IPS-20b (cell line): ENCODE measurements around the gene OR13C2.
"Not testable (repeated sequence)": the region's sequence is repeated elsewhere in the genome, so short reads cannot be mapped to it uniquely, and the experiment has no call there.

Experiments used
- H3K27ac ChIP-seq: one replicate; pipeline ENCODE4 v1.5.1; 2013; ENCODE audit warnings: low read length
- H3K27me3 ChIP-seq: 2 replicates; pipeline ENCODE4 v1.6.1; 2013; ENCODE audit warnings: mild to moderate bottlenecking, low read length, inconsistent platforms; ENCODE audit not compliant: insufficient read depth
- H3K36me3 ChIP-seq: 2 replicates; pipeline ENCODE4 v1.6.1; 2013; ENCODE audit warnings: low read depth, mild to moderate bottlenecking, inconsistent platforms, low read length, moderate library complexity; ENCODE audit not compliant: insufficient read depth
- H3K4me1 ChIP-seq: 2 replicates; pipeline ENCODE4 v1.6.1; 2013; ENCODE audit warnings: mild to moderate bottlenecking, control low read depth, inconsistent platforms, low read length, moderate library complexity; ENCODE audit not compliant: insufficient read depth
- H3K4me3 ChIP-seq: 2 replicates; pipeline ENCODE4 v1.5.1; 2013; ENCODE audit warnings: mild to moderate bottlenecking, low read length, inconsistent platforms
- H3K9ac ChIP-seq: 2 replicates; pipeline ENCODE4 v1.6.1; 2013; ENCODE audit warnings: low read depth, mild to moderate bottlenecking, inconsistent platforms, low read length, moderate library complexity
- H3K9me3 ChIP-seq: 2 replicates; pipeline ENCODE4 v1.6.1; 2013; ENCODE audit warnings: mild to moderate bottlenecking, low read depth, low read length, inconsistent platforms; ENCODE audit not compliant: insufficient read depth

The OR13C2 gene, protein sequence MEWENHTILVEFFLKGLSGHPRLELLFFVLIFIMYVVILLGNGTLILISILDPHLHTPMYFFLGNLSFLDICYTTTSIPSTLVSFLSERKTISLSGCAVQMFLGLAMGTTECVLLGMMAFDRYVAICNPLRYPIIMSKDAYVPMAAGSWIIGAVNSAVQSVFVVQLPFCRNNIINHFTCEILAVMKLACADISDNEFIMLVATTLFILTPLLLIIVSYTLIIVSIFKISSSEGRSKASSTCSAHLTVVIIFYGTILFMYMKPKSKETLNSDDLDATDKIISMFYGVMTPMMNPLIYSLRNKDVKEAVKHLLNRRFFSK

GRCh38 chr9:104605527-104605926, at the start of gene OR13C2:
TSS of gene OR13C2 (minus strand) at chr9:104605627. CDS start at chr9:104605627, 0 bp downstream.
- not testable (repeated sequence) for H3K27me3 ChIP-seq, H3K9ac ChIP-seq, H3K4me3 ChIP-seq, H3K4me1 ChIP-seq, H3K36me3 ChIP-seq, H3K27ac ChIP-seq, H3K9me3 ChIP-seq

DNA sequence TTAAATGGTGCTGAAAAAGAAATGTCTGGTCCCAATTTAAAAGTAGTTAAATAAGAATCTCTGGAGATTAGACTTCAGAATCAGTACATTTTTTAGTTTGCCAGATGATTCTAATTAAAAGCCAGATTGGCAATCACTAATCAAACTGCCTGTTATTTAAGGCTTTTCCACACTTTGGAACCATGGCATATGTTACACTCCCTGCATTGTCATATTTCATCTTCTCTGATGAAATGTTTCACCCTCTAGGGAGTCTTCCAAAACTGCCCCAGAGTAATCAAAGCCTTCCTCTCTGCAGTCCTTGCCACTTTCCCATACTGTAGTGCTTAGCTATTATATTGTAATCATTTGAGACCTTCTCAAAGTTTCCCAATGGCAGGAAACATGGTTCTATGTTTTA, 30.0 kb upstream of the OR13C2 start:
- no peak overlapping the region for H3K27ac ChIP-seq
- no peak overlapping the region for H3K4me3 ChIP-seq
- H3K27me3 ChIP-seq = no peaks in the 10 kb centered on the region
- H3K9ac ChIP-seq = no peak overlapping the region
- no peaks in the 10 kb centered on the region for H3K36me3 ChIP-seq
- no peaks in the 10 kb centered on the region for H3K4me1 ChIP-seq
- H3K9me3 ChIP-seq = peaks cover 11% of the 10 kb centered on the region; the same call in 1 of the 2 replicates

DNA sequence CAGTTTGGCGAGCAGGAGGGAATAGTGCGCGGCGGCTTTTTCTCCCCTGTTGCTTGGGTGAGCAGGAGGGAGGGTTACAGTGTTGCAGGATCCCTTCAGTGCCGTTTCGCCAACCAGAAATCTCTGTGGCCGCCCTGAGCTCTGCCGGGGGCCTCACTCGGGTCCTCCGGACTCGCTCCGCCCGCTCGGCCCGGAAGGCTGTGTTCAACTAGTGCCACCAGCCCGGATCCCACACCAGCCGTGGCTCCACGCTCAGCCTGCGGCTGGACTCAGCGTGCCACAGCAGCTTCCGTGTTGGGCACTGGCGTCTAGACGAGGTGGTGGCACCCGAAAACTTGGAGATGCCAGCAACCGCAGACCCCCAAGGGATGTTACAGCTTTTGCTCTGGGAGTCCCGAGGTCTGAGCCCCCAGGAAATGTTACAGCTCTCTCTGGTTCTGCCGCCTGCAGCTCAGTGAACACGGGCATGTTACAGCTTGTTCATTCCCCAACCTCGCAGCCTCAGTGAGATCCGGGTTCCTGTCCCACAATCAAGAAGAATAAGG, 28.6 kb upstream of the OR13C2 start:
- Histone ChIP-seq H3K4me1 (no peaks in the 10 kb centered on the region), H3K4me3 (no peak overlapping the region), H3K27me3 (no peaks in the 10 kb centered on the region), H3K9me3 (peaks cover under 1% of the 10 kb centered on the region; the same call in 1 of the 2 replicates), H3K36me3 (no peaks in the 10 kb centered on the region), H3K27ac (no peak overlapping the region), H3K9ac (no peak overlapping the region)

GRCh38 chr9:104625964-104626363, 20.5 kb upstream of the OR13C2 start:
- not testable (repeated sequence) for H3K4me1 ChIP-seq, H3K36me3 ChIP-seq, H3K9me3 ChIP-seq

GRCh38 chr9:104618104-104618503, 12.7 kb upstream of the OR13C2 start, which contains the start of gene OR13C9:
TSS of gene OR13C9 (minus strand) at chr9:104618204. CDS start at chr9:104618204, 0 bp downstream.
- Histone ChIP-seq H3K27me3 (no peaks in the 10 kb centered on the region), H3K9me3 (no peaks in the 10 kb centered on the region), H3K36me3 (no peaks in the 10 kb centered on the region), H3K4me1 (no peaks in the 10 kb centered on the region), H3K9ac (no peak within 1 kb of the TSS), H3K4me3 (no peak within 1 kb of the TSS), H3K27ac (no peak within 1 kb of the TSS)

More at GRCh38 chr9:104625964-104626363, 20.5 kb upstream of the OR13C2 start:
- H3K27ac ChIP-seq, H3K9ac ChIP-seq, H3K27me3 ChIP-seq, H3K4me3 ChIP-seq: not testable (repeated sequence)

GRCh38 chr9:104617418-104617817, 12.0 kb upstream of the OR13C2 start:
- Histone ChIP-seq H3K9me3 (no peaks in the 10 kb centered on the region), H3K36me3 (no peaks in the 10 kb centered on the region), H3K4me1 (no peaks in the 10 kb centered on the region), H3K4me3 (no peak overlapping the region), H3K27ac (no peak overlapping the region), H3K9ac (no peak overlapping the region), H3K27me3 (no peaks in the 10 kb centered on the region)

DNA sequence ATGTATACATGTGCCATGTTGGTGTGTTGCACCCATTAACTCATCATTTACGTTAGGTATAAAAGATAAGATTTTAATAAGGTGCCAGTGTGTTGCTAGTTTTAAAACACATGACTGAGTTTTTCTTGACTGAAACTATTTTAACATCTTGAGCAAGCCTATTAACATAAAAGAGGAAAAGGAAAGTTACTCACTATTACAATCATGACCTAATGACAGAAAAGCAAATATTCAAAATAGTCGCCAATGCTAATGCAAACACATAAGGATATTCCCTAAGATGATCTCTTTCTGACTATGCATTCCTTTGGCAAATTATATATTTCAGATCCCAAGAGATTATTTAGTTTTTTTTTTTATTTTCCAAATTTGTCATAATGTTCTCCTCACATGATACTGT, 5.8 kb upstream of the OR13C2 start:
- Histone ChIP-seq H3K4me3 (no peak overlapping the region), H3K27me3 (no peaks in the 10 kb centered on the region), H3K4me1 (no peaks in the 10 kb centered on the region), H3K9me3 (no peaks in the 10 kb centered on the region), H3K36me3 (no peaks in the 10 kb centered on the region), H3K9ac (no peak overlapping the region), H3K27ac (no peak overlapping the region)

GRCh38 chr9:104608336-104608735, 2.9 kb upstream of the OR13C2 start:
- Histone ChIP-seq H3K9me3 (no peaks in the 10 kb centered on the region), H3K27ac (no peak overlapping the region), H3K9ac (no peak overlapping the region), H3K4me1 (no peaks in the 10 kb centered on the region), H3K36me3 (no peaks in the 10 kb centered on the region), H3K27me3 (no peaks in the 10 kb centered on the region), H3K4me3 (no peak overlapping the region)

DNA sequence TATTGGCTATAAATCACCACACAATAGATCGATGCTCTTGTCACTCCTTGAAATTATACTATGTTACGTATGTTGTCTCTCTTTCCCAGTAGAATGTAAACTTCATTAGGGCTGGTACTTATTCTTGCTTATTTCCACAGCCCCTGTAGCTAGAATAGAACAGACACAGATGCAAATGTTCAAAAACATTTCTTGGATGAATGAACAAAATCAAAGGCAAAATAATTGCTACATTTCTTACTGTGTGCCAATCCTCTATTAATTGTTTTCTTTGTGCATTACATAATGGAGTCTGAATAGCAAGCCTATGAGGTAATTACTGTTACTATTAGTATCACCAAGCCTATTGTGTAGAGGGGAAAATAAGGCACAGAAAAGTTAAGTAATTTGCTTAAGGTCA, 725 bp upstream of the OR13C2 start:
- Histone ChIP-seq H3K9ac (no peak overlapping the region), H3K9me3 (no peaks in the 10 kb centered on the region), H3K36me3 (no peaks in the 10 kb centered on the region), H3K27ac (no peak overlapping the region), H3K4me3 (no peak overlapping the region), H3K27me3 (no peaks in the 10 kb centered on the region), H3K4me1 (no peaks in the 10 kb centered on the region)

- no peak overlapping the region for H3K9ac ChIP-seq
- H3K9me3 ChIP-seq = no peaks in the 10 kb centered on the region
- H3K36me3 ChIP-seq = no peaks in the 10 kb centered on the region
- H3K27ac ChIP-seq = no peak overlapping the region
- H3K27me3 ChIP-seq = no peaks in the 10 kb centered on the region
- no peak overlapping the region for H3K4me3 ChIP-seq
- H3K4me1 ChIP-seq = no peaks in the 10 kb centered on the region
Measured at GRCh38 chr9:104604801-104605200, 626 bp downstream of the OR13C2 start.

GRCh38 chr9:104599313-104599712, 6.1 kb downstream of the OR13C2 start, which contains the start of gene OR13C5:
TSS of gene OR13C5 (minus strand) at chr9:104599413. CDS start at chr9:104599413, 0 bp downstream.
- not testable (repeated sequence) for H3K4me3 ChIP-seq, H3K9me3 ChIP-seq, H3K4me1 ChIP-seq, H3K27ac ChIP-seq, H3K27me3 ChIP-seq, H3K36me3 ChIP-seq, H3K9ac ChIP-seq

DNA sequence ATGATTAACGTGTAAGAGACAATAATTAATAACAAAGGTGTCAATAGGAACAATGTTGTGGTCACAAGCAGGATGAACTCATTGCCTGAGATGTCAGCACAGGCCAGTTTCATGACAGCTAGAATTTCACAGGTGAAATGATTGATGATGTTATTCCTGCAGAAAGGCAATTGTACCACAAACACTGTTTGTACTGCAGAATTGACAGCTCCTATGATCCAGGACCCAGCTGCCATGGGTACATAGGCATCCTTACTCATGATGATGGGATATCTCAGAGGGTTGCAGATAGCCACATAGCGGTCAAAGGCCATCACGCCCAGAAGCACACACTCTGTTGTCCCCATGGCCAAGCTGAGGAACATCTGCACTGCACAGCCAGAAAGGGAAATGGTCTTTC, 6.7 kb downstream of the OR13C2 start:
- not testable (repeated sequence) for H3K9ac ChIP-seq, H3K27ac ChIP-seq, H3K4me1 ChIP-seq, H3K4me3 ChIP-seq, H3K9me3 ChIP-seq, H3K27me3 ChIP-seq, H3K36me3 ChIP-seq
